Measurements from ENCODE around the gene RRP9.

Gene RRP9

GRCh38 chr3:51955893-51956770 lies 14.4 kb upstream of the RRP9 start:
- TF ChIP-seq ZNF274 (IDR thresholded peaks at IDR 0.05; ENCODE audit: low read depth, low read length) = no peak
- H3K4me3 ChIP-seq (ENCODE audit: low read length) = no peak overlapping the region; the same call in 1 of the 2 replicates

- no peak within 1 kb of the TSS; the same call in 1 of the 2 replicates for H3K4me3 ChIP-seq (ENCODE audit: low read length)
- TF ChIP-seq ZNF274 (IDR thresholded peaks at IDR 0.05; ENCODE audit: low read depth, low read length) = no peak
These were observed 13.6 kb upstream of the RRP9 start, which contains the start of gene GPR62 for GRCh38 chr3:51955175-51955892. Gene GPR62, plus strand, starts transcription at chr3:51955381. Its CDS starts 272 bp downstream, at chr3:51955653.

- H3K4me3 ChIP-seq (ENCODE audit: low read length) = no peak overlapping the region
- no peak for TF ChIP-seq ZNF274 (IDR thresholded peaks at IDR 0.05; ENCODE audit: low read depth, low read length)
These were observed 13.0 kb upstream of the RRP9 start for GRCh38 chr3:51954713-51955112.

- TF ChIP-seq ZNF274 (IDR thresholded peaks at IDR 0.05; ENCODE audit: low read depth, low read length) = no peak
- H3K4me3 ChIP-seq (ENCODE audit: low read length) = no peak overlapping the region
These were observed 12.4 kb upstream of the RRP9 start for GRCh38 chr3:51954105-51954504.

GRCh38 chr3:51953445-51953844 lies 11.7 kb upstream of the RRP9 start:
- TF ChIP-seq ZNF274 (IDR thresholded peaks at IDR 0.05; ENCODE audit: low read depth, low read length) = no peak
- H3K4me3 ChIP-seq (ENCODE audit: low read length) = no peak overlapping the region

GRCh38 chr3:51950899-51951298 lies 9.2 kb upstream of the RRP9 start:
- H3K4me3 ChIP-seq (ENCODE audit: low read length) = no peak overlapping the region
- no peak for TF ChIP-seq ZNF274 (IDR thresholded peaks at IDR 0.05; ENCODE audit: low read depth, low read length)

GRCh38 chr3:51949121-51949520 lies 7.4 kb upstream of the RRP9 start:
- no peak overlapping the region for H3K4me3 ChIP-seq (ENCODE audit: low read length)
- TF ChIP-seq ZNF274 (IDR thresholded peaks at IDR 0.05; ENCODE audit: low read depth, low read length) = no peak

- no peak for TF ChIP-seq ZNF274 (IDR thresholded peaks at IDR 0.05; ENCODE audit: low read depth, low read length)
- H3K4me3 ChIP-seq (ENCODE audit: low read length) = no peak overlapping the region
These were observed 6.4 kb upstream of the RRP9 start for GRCh38 chr3:51948016-51948580.

- no peak overlapping the region for H3K4me3 ChIP-seq (ENCODE audit: low read length)
- no peak for TF ChIP-seq ZNF274 (IDR thresholded peaks at IDR 0.05; ENCODE audit: low read depth, low read length)
These were observed 5.7 kb upstream of the RRP9 start for GRCh38 chr3:51947215-51947900.

GRCh38 chr3:51946796-51947195 lies 5.1 kb upstream of the RRP9 start:
- H3K4me3 ChIP-seq (ENCODE audit: low read length) = no peak overlapping the region
- no peak for TF ChIP-seq ZNF274 (IDR thresholded peaks at IDR 0.05; ENCODE audit: low read depth, low read length)

- no peak for TF ChIP-seq ZNF274 (IDR thresholded peaks at IDR 0.05; ENCODE audit: low read depth, low read length)
- no peak overlapping the region for H3K4me3 ChIP-seq (ENCODE audit: low read length)
These were observed 4.4 kb upstream of the RRP9 start for GRCh38 chr3:51945926-51946705.

- no peak overlapping the region for H3K4me3 ChIP-seq (ENCODE audit: low read length)
- TF ChIP-seq ZNF274 (IDR thresholded peaks at IDR 0.05; ENCODE audit: low read depth, low read length) = no peak
These were observed 3.5 kb upstream of the RRP9 start for GRCh38 chr3:51945031-51945840.
